SK-N-SH treated with all-trans-retinoic acid at 6 μM for 48 hours (cell line): ENCODE results near the gene UBFD1.

Experiments used
- ARNTL ChIP-seq: fragments of 450-650 bp; formaldehyde crosslinking; IDR thresholded peaks from 2 replicates; pipeline ENCODE4 v1.5.0; 2020; ENCODE audit warnings: low read depth, mild to moderate bottlenecking, moderate library complexity, borderline replicate concordance
- CREB5 ChIP-seq: fragments of 250-450 bp; sonication (Bioruptor Pico); IDR thresholded peaks from 2 replicates; pipeline ENCODE4 v1.5.1; 2020; ENCODE audit warnings: low read depth, mild to moderate bottlenecking, moderate library complexity
- CSRNP3 ChIP-seq: fragments of 250-450 bp; sonication (Bioruptor Pico); IDR thresholded peaks from 2 replicates; pipeline ENCODE4 v1.5.1; 2021; ENCODE audit warnings: mild to moderate bottlenecking, moderate library complexity
- ESRRG ChIP-seq: fragments of 250-450 bp; sonication (Bioruptor Pico); IDR thresholded peaks from 2 replicates; pipeline ENCODE4 v1.6.1; 2021; ENCODE audit warnings: mild to moderate bottlenecking
- ISL1 ChIP-seq: fragments of 250-450 bp; sonication (Bioruptor Pico); IDR thresholded peaks from 2 replicates; pipeline ENCODE4 v2.1.2; 2022; ENCODE audit warnings: mild to moderate bottlenecking, moderate library complexity
- OSR1 ChIP-seq: fragments of 250-450 bp; sonication (Bioruptor Pico); IDR thresholded peaks from 2 replicates; pipeline ENCODE4 v1.8.0; 2022; ENCODE audit warnings: moderate library complexity, mild to moderate bottlenecking, inconsistent platforms
- PATZ1 ChIP-seq: fragments of 250-450 bp; sonication (Bioruptor Pico); IDR thresholded peaks from 2 replicates; pipeline ENCODE4 v1.8.0; 2020; ENCODE audit warnings: mild to moderate bottlenecking, moderate library complexity, borderline replicate concordance
- POU6F1 ChIP-seq: fragments of 250-450 bp; sonication (Bioruptor Pico); IDR thresholded peaks from 2 replicates; pipeline ENCODE4 v1.8.0; 2021; ENCODE audit warnings: low read depth, mild to moderate bottlenecking, moderate library complexity, borderline replicate concordance
- TOX ChIP-seq: fragments of 250-450 bp; sonication (Bioruptor Pico); IDR thresholded peaks from 2 replicates; pipeline ENCODE4 v1.8.0; 2021; ENCODE audit warnings: mild to moderate bottlenecking, moderate library complexity, borderline replicate concordance
- ZFP3 ChIP-seq: fragments of 250-450 bp; sonication (Bioruptor Pico); IDR thresholded peaks from 2 replicates; pipeline ENCODE4 v1.5.0; 2020; ENCODE audit warnings: mild to moderate bottlenecking, moderate library complexity
- ZNF70 ChIP-seq: fragments of 450-650 bp; formaldehyde crosslinking; IDR thresholded peaks from 2 replicates; pipeline ENCODE4 v1.5.0; 2020; ENCODE audit warnings: mild to moderate bottlenecking, moderate library complexity

GRCh38 chr16:23509441-23509754 lies 48.1 kb upstream of the UBFD1 start:
- TF ChIP-seq CSRNP3 (CRISPR knock-in tag) (no peak), ZNF70 (no peak), OSR1 (CRISPR knock-in tag) (no peak), ESRRG (CRISPR knock-in tag) (no peak), CREB5 (CRISPR knock-in tag) (no peak), TOX (CRISPR knock-in tag) (no peak), POU6F1 (CRISPR knock-in tag) (no peak), ZFP3 (CRISPR knock-in tag) (no peak), ARNTL (CRISPR knock-in tag) (no peak), PATZ1 (no peak), ISL1 (CRISPR knock-in tag) (no peak)
